Effector memory CD8-positive, alpha-beta T cell (primary cell): ENCODE data around the gene TMEM106B.
A peak's percentile ranks its signal among the peaks of the same experiment; 100 is the strongest.
"Not testable (repeated sequence)": the region's sequence is repeated elsewhere in the genome, so short reads cannot be mapped to it uniquely, and the experiment has no call there.

Experiments
- ATAC-seq: fragments of 150-1000 bp; cut with Tn5 transposase; replicated peaks from 2 replicates; pipeline ENCODE4 v1.10.0; 2021; ENCODE audit warnings: mild to moderate bottlenecking, moderate library complexity
- DNase-seq, 3 experiments: peaks; one replicate each; pipeline ENCODE4 v3.0.0; 2021
- H3K27ac Mint-ChIP-seq, 2 donors: one replicate each; pipeline ENCODE4 v1.8.0; 2022; ENCODE audit warnings: mild to moderate bottlenecking in 2 of 2, mixed read lengths in 2 of 2, moderate library complexity in 2 of 2
- H3K27me3 Mint-ChIP-seq, 2 donors: one replicate each; pipeline ENCODE4 v1.8.0; 2022; ENCODE audit warnings: mixed read lengths in 2 of 2
- H3K36me3 Mint-ChIP-seq: one replicate; pipeline ENCODE4 v1.8.0; 2022; ENCODE audit warnings: mild to moderate bottlenecking, moderate library complexity, mixed read lengths; ENCODE audit not compliant: insufficient read depth
- H3K4me1 Mint-ChIP-seq, 2 donors: one replicate each; pipeline ENCODE4 v1.8.0; 2022; ENCODE audit warnings: low read depth in 2 of 2, mixed read lengths in 2 of 2
- H3K4me3 Mint-ChIP-seq, 2 donors: one replicate each; pipeline ENCODE4 v1.8.0; 2022; ENCODE audit warnings: mild to moderate bottlenecking in 2 of 2, mixed read lengths in 2 of 2, moderate library complexity in 2 of 2
- H3K9me3 Mint-ChIP-seq, 2 donors: one replicate each; pipeline ENCODE4 v1.8.0; 2022; ENCODE audit warnings: mixed read lengths in 2 of 2

The TMEM106B gene

DNA sequence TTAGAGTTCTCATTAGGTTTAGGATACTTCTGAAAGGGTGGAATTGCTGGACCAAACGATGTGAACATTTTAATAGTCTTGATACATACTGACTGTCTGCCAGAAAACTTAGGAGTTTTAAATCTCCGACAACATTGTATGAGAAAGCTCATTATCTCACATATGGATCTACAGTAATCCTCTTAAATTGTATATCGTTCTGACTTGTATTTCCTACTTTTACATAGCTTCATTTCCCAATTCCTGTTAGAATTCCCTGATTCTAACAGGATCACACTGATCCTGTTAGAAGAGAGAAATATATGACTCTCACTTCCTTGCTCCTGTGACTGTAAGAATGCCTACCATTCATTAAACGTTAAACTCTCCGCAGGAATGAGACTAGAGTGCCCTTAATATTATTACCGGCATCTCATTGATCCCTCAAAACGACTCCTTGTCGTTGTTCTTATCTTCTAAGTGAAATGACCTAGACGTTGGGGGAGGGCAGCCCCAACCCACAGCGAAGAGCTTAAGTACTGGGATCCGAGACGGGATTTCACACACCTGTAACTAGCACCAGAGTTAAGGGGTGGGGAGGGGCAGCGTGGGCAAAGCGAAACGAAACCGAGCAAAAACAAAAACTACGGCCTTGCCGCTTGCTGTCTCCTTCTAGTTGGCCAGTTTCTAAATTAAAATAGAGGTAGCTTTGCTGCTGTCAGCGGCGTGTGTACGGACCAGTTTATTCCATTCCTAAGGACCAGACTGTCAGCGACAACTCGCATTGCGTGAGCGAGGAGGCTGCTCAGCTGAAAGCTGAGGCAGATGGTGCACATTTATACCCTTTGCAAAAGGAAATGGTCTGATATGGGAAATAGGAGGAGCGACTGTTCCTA lies 678 bp upstream of the TMEM106B start:
- DNase-seq: no peak
- peak overlapping the region; percentile 99 for H3K27ac Mint-ChIP-seq
- peak overlapping the region; percentile 96 to 98 for H3K4me3 Mint-ChIP-seq

DNA sequence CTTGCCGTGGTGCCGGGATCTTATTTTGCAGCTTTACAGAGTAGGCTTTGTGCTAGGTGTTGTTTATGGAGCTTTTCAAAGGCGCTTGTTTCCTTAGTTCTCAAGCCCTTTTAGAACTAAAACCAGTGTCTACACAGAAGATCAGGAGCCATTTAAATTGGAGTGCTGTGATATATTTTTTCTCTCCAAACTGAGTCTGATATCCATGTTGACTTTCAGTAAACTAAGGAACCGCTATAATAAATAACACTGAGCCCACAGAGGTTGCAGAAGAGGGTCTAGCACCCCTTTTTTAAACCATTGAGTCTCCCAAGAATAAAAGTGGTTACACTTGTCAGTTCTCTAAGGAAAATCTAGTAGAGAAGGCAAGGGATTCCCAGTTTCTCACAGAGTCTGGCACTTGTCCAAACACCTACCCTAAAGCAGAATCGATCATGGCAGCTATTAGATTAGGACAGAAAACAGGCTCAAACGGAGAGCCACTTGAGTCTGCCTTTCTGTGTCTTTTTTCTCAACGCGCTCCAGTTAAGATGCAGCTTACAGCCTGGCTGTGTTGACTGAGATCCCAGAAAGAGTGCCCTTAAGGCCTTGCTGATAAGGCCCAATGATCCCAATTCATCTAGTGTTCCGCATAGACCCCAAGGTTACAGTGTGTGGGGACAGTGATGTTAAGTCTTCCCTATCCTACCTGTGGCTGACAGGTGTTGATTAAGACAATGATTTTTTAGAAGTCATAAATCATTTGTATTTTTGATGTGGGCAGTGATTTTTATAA lies 804 bp downstream of the TMEM106B start:
- no peak for ATAC-seq
- no peaks in the 10 kb centered on the region for H3K9me3 Mint-ChIP-seq
- H3K4me1 Mint-ChIP-seq: peaks cover 19 to 42% of the 10 kb centered on the region in 2 donors
- peak overlapping the region; percentile 96 to 98 for H3K4me3 Mint-ChIP-seq
- peaks cover 26% of the 10 kb centered on the region for H3K36me3 Mint-ChIP-seq
- peaks cover 0 to 4% of the 10 kb centered on the region in 2 donors for H3K27me3 Mint-ChIP-seq
- peak overlapping the region; percentile 99 for H3K27ac Mint-ChIP-seq
- no peak for DNase-seq

More for the DNA sequence above, 678 bp upstream of the TMEM106B start:
- Mint-ChIP-seq H3K36me3 (peaks cover 17% of the 10 kb centered on the region), H3K27me3 (peaks cover 0 to 7% of the 10 kb centered on the region in 2 donors), H3K9me3 (no peaks in the 10 kb centered on the region), H3K4me1 (peaks cover 16 to 32% of the 10 kb centered on the region in 2 donors)
- peak; percentile 20 for ATAC-seq

DNA sequence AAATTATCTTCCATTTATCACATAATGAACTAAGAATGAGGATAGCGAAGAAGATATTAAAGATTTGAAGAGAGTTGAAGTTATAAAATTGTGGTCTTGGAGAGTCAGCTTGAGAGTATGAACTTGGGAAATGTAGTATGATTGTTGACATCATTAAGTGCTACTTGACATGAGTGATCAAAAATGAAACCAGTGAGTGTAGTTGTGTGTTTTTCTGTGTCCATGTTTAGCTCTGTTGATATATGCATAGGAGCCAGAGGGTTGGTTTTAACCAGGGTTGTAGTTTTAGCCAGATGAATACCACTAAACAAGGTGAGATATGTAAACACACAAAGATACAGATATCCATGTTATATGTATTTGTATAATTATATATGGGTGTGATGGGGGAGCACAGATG lies 6.2 kb downstream of the TMEM106B start:
- Mint-ChIP-seq H3K27ac (peak overlapping the region in 1 of 2 donors; percentile 0), H3K36me3 (peaks cover 33% of the 10 kb centered on the region), H3K4me1 (peaks cover 20 to 35% of the 10 kb centered on the region in 2 donors), H3K27me3 (no peaks in the 10 kb centered on the region), H3K4me3 (no peak overlapping the region), H3K9me3 (no peaks in the 10 kb centered on the region)
- DNase-seq (no peak), ATAC-seq (no peak)

DNA sequence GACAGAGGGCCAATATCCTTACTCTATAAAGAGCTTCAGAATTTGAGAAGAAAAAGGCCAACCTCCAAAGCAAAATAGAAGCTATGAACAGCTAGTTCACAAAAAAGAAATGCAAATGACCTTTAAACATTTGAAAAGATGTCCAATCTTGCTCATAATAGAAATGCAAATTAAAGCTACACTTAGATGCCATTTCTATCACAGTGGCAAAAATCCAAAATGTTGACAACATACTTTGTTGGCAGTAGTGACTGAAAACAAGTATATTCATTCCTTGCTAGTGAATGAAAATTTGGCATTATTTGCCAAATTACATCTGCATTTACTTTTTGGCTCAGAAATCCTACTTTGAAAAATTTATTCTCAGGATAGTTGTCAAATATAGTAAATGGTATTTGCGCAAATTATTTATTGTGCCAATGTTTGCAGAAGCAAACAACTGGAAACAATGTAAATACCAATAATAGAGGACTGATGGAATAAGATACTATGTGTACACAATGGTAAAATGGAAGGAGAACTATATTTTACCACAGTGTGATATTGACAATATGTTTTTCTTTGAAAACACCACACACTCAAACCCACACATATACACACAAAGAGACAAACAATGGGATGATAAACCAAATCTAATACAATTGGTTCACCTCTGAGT lies 9.4 kb downstream of the TMEM106B start:
- ATAC-seq: no peak
- H3K9me3 Mint-ChIP-seq: no peaks in the 10 kb centered on the region
- peaks cover 41% of the 10 kb centered on the region for H3K36me3 Mint-ChIP-seq
- H3K27me3 Mint-ChIP-seq: no peaks in the 10 kb centered on the region
- H3K4me3 Mint-ChIP-seq: no peak overlapping the region
- H3K27ac Mint-ChIP-seq: peak overlapping the region; percentile 2 to 5
- DNase-seq: no peak
- H3K4me1 Mint-ChIP-seq: peaks cover 17 to 34% of the 10 kb centered on the region in 2 donors

DNA sequence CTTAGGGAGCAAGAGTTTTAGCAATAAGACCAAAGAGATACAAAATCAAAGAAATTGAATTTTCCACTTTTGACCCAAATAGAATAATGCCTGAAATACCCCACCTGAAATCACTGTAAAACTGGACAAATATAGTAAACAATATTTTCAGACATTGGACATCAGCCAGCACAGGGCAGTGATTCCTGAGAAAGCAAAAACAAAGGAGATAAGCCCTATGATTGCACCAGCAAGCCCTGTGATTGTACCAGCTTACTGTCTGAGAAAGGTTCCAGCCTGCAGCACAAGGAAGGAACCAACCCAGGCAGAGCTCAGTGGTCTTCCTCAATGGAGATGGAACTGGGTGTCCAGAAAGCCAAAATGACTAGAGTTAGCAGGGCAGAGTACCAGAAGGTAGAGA lies 10.3 kb downstream of the TMEM106B start:
- no peak for ATAC-seq
- H3K4me3 Mint-ChIP-seq: peak overlapping the region in 1 of 2 donors; percentile 29
- H3K27ac Mint-ChIP-seq: peak overlapping the region in 1 of 2 donors; percentile 73
- no peaks in the 10 kb centered on the region for H3K9me3 Mint-ChIP-seq
- peaks cover 35% of the 10 kb centered on the region for H3K36me3 Mint-ChIP-seq
- H3K27me3 Mint-ChIP-seq: no peaks in the 10 kb centered on the region
- peaks cover 20 to 35% of the 10 kb centered on the region in 2 donors for H3K4me1 Mint-ChIP-seq
- no peak for DNase-seq

DNA sequence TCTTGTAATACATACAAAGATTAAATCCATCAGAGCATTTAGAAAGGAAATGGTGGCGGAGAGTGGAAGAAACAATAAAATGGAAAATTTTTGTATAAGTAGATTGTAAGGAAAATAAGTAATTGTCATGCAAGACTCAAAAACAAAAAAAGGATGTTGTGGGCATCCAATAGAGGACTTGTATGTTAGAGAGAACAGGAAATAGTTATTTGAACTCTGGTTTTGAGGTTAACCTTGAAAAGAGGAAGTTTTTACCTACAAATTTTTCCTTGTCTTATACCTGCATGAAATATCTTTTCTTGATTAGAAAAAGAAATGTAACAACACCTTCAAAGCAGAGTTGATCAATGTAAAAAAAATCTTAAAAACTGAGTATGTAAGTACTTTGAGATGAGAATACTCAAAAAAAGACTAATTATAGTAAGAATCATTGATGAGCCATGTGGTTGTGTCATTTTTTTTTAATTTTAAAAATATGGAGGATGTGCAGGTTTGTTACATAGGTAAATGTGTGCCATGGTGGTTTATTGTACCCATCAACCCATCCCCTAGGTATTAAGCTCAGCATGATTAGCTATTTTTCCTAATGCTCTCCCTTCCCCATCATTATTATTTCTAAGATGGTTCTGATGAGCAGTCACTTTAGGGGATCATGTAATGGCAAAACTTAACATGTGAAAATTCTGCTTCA lies 11.9 kb downstream of the TMEM106B start:
- Mint-ChIP-seq H3K27ac (peak overlapping the region; percentile 10 to 71), H3K9me3 (no peaks in the 10 kb centered on the region), H3K36me3 (peaks cover 23% of the 10 kb centered on the region), H3K4me3 (peak overlapping the region; percentile 53 to 61), H3K4me1 (peaks cover 15 to 27% of the 10 kb centered on the region in 2 donors), H3K27me3 (no peaks in the 10 kb centered on the region)
- DNase-seq (no peak), ATAC-seq (peak; percentile 83)

DNA sequence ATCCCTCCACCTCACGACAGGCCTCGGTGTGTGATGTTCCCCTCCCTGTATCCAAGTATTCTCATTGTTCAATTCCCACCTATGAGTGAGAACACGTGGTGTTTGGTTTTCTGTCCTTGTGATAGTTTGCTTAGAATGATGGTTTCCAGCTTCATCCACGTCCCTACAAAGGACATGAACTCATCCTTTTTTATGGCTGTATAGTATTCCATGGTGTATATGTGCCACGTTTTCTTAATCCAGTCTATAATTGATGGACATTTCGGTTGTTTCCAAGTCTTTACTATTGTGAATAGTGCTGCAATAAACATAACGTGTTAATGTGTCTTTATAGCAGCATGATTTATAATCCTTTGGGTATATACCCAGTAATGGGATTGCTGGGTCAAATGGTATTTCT lies 13.9 kb downstream of the TMEM106B start:
- Mint-ChIP-seq H3K4me1 (peaks cover 15 to 27% of the 10 kb centered on the region in 2 donors), H3K36me3 (peaks cover 25% of the 10 kb centered on the region)
- H3K27me3 Mint-ChIP-seq, H3K4me3 Mint-ChIP-seq, DNase-seq, H3K9me3 Mint-ChIP-seq, ATAC-seq, H3K27ac Mint-ChIP-seq: not testable (repeated sequence)

DNA sequence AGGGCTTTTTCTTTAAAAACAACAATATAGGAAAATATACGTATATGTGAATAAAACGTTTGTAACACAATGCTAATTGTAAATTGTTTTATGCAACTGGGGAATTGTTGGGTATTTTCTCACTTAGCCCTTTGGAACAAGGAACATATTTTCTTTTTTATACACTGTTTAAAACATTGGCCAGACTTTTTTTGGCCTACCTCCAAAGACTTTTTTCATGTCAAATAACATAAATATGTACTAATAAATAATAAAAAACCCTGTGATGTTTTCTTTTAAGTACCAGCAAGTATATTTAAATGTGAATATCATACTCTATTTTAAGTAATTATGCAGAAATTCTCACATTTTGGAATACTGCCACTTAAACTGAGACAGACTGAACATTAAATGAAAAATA lies 15.7 kb downstream of the TMEM106B start:
- no peak overlapping the region for H3K4me3 Mint-ChIP-seq
- no peak for DNase-seq
- no peak for ATAC-seq
- no peaks in the 10 kb centered on the region for H3K9me3 Mint-ChIP-seq
- H3K27ac Mint-ChIP-seq: no peak overlapping the region
- no peaks in the 10 kb centered on the region for H3K27me3 Mint-ChIP-seq
- H3K36me3 Mint-ChIP-seq: peaks cover 27% of the 10 kb centered on the region
- peaks cover 8 to 23% of the 10 kb centered on the region in 2 donors for H3K4me1 Mint-ChIP-seq

DNA sequence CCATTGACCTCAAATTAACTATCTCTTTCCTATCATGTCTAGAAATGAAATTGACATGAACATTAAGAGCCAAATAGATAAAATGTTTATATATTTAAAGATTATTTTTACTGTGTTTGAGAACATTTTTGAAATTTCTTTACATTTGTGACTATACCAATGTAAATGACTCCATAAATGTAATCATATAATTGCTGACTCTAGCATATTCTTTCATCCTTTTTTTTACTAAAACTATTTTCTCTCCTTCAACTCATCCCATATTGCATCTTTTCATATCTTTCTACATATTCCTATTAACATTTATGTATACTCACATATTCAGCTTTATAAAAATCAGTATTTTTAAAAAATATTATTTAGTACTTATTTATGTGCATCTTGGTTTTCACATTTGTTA lies 16.9 kb downstream of the TMEM106B start:
- Mint-ChIP-seq H3K4me1 (peaks cover 6 to 15% of the 10 kb centered on the region in 2 donors), H3K9me3 (no peaks in the 10 kb centered on the region), H3K27ac (no peak overlapping the region), H3K27me3 (no peaks in the 10 kb centered on the region), H3K4me3 (no peak overlapping the region), H3K36me3 (peaks cover 37% of the 10 kb centered on the region)
- no peak for DNase-seq
- no peak for ATAC-seq

DNA sequence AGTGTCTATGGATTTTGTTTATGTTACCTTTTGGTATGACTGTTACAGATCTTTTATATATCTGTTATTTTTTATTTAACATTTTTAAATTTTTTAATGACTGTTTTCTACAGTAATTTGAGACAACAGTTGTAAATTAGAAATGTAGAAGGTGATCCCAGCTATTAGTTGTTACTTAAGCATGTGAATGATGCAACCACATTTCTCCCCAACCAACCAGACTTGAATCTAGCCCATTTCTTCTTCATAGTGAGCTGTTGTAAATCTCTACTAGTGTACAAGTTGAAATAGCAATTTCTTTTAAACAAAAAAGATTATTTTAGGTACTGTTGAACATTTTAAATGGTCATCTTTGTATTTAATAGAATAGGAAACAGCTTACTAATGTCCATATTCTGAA lies 18.0 kb downstream of the TMEM106B start:
- Mint-ChIP-seq H3K9me3 (no peaks in the 10 kb centered on the region), H3K27ac (no peak overlapping the region), H3K4me3 (no peak overlapping the region), H3K36me3 (peaks cover 44% of the 10 kb centered on the region), H3K4me1 (peaks cover 4 to 11% of the 10 kb centered on the region in 2 donors), H3K27me3 (no peaks in the 10 kb centered on the region)
- ATAC-seq: no peak
- DNase-seq: no peak

DNA sequence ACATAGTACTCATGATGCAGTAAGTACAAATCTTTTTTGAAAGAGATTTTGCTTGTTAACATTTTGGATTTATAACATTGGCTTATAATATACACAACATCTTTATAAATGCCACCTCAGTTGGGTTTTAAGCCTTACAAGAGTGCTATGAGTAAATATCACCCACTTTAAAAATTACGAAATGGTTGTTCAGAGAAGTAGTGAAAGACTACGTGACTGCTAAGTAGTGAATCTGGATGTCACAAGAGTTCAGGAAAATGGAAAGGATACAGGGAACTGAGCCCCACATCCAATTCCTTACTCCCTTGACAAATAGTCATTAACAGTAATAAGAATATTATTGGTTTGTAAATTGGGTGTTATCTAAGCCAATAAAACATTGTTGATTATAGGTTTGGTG lies 20.0 kb downstream of the TMEM106B start:
- ATAC-seq (no peak), DNase-seq (no peak)
- Mint-ChIP-seq H3K27me3 (no peaks in the 10 kb centered on the region), H3K36me3 (peaks cover 38% of the 10 kb centered on the region), H3K9me3 (no peaks in the 10 kb centered on the region), H3K4me1 (peaks cover 4 to 5% of the 10 kb centered on the region in 2 donors), H3K4me3 (no peak overlapping the region), H3K27ac (no peak overlapping the region)

DNA sequence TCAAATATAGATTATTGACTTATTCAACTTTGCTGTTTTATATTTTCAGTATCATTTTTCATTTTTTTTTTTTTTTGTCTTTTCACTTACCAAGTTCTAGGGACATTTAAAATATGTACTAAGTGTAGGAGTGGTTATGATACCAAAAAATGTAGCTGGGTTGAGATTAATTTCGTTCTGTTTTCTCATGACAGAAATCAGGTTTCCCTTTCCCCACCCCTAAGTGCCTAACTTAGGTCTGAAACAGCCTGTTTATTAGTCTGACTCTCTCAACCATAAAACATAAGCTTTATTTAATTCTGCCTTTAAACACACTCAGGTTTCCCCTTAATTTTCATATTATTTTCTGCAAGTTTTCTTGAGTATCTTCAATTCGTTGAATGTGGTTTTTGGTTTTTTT lies 22.1 kb downstream of the TMEM106B start:
- no peak for DNase-seq
- Mint-ChIP-seq H3K36me3 (peaks cover 42% of the 10 kb centered on the region), H3K9me3 (no peaks in the 10 kb centered on the region), H3K27me3 (no peaks in the 10 kb centered on the region), H3K4me1 (no peaks in the 10 kb centered on the region), H3K4me3 (no peak overlapping the region), H3K27ac (no peak overlapping the region)
- no peak for ATAC-seq
